Amniotic epithelial cell (primary cell): ENCODE data around the gene SP4.

ENCODE experiments used
- DNase-seq: peaks from one replicate; pipeline ENCODE4 v3.0.0-alpha.2; 2010; ENCODE audit warnings: low read depth

Gene SP4

DNA sequence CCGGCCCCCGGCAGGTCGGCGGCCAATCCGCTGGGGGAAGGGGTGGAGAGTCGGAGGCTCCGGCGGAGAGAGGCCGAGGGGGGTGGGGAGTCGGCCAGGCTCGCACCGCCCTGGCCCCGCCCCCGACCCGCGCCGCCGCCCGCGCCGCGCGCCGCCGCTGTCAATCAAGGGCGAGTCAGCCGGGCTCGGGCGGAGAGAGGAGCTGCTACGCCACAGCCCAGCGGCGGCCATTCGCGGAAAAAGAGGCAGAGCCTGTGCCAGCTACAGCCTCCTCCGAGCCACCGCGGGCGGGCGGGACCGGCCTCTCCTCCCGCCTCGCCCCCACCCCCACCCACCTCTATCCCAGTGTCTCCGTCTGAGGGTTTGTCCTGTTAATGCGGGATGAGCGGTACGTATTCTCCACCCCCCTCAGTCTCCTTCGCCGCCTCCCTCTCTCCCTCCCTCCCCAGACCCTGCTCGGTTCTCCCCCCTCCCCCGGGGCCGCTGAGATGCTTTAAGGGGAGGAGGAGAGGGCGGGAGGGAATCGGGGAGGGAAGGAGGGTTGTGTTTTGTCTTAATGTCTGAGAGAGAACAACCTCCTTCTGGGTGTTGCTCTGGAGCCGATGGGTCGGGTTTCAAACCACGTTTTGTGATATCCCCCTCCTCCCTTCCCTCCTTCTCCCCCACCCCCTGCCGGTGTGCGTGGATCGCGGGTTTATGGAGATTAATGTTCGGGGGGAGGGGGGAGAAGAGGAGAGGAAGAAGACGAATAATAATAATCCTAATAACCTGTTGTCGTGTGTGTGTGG, at the start of gene SP4:
TSS of gene SP4 (plus strand) at position 213 of the 788 bp plus-strand sequence. CDS start at position 382, 169 bp downstream.
- peak; percentile 94 for DNase-seq

DNA sequence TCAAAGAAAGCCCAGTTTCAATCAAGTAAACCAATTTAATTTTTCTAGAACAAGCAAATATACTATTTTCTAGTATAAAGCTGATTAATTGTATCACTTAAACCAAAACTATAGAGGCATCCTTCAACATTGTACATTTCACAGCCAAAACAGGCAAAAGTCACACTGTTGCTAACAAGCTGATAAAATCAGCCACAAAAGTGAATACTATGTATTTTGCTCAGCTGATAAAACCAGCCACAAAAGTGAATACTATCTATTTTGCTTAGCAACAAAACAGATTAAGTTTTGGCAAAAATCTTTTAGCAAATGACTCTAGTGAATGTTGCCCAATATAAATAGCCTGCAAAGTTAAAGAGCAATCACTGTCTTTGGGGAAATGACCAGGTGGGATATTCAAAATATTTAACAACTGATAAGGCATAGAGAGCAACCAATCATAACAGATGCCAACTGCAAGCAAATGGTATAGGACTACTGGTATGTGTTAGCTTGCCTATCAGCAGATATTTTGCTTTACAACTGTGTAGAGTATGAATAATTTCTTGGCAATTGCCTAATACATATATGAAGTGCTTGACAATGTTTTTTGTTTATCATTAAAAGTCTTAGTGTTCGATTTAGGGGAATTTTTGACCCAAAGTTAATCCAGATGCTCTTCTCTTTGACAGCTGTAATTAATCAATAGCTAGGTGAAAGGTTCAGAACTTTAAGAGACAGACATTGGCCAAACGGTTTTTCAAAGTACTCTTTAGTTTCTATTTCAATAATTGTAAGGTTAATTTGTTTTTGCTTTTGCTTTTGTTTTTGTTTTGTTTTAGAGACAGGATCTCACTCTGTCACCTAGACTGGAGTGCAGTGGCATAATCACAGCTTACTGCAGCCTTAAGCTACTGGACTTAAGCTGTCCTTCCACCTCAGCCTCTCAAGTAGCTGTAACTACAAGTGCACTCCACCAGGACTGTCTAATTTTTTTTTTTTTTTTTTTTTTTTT, 44.4 kb upstream of the SP4 start:
- no peak for DNase-seq

DNA sequence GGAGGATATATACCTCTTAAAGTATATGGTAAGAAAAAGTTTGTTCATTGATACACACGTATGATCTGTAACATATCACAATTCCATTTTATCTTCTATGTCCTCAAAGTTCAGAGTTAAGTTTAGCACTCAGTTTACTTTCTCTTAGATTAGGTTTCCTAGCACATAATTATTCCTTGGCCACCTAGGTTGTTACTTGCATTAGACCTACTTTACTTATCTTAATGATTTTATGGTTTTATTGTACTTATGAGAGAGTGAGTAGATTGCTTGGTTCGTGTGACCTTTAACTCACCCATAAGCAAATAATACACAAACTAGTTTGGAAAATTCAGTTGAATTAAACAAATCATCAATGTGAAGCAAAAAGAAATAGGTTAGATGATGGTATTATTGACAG, 33.9 kb upstream of the SP4 start:
- DNase-seq, result no peak

DNA sequence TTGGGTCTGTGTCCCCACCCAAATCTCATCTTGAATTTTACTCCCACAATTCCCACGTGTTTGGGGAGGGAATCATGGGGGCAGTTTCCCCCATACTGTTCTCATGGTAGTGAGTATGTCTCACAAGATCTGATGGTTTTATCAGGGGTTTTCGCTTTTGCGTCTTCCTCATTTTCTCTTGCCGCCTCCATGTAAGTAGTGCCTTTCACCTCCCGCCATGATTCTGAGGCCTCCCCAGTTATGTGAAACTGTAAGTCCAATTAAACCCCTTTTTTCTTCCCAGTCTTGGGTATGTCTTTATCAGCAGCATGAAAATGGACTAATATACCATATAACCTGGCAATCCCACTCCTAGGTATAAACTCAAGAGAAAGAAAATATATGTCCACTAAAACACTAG, 25.9 kb upstream of the SP4 start:
- no peak for DNase-seq

DNA sequence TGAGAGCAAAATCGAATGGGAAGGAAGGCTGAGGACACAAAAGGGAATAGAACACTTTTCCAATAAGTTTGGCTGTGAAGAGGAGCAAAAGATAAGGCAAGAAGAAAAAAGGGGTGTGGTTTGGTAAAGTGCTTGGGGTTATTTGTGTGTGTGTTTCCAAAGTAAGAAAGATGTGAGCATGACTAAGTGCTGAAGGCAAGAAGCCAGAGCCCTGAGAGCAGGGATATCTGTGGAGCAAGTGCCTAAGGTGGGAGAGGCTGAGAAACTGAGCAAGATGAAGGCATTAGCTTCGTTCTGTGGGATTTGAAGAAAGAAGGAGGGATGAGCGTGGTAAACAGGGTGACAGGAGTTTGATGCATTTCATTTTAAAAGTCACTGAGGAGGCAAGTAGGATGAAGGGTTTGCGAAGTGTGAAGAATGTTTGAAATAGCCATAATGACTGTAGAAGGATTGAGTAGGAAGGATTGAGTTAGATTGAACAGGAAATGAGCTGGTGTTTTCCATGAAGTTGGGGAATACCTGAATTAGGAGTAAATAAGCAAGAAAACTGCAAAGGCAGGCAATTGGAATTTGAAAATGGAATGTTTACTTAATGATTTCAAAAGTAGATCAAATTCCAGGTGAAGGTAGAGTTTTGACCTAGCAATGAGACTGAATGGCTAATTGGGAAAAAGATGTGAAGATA, 19.9 kb upstream of the SP4 start:
- DNase-seq, result no peak

DNA sequence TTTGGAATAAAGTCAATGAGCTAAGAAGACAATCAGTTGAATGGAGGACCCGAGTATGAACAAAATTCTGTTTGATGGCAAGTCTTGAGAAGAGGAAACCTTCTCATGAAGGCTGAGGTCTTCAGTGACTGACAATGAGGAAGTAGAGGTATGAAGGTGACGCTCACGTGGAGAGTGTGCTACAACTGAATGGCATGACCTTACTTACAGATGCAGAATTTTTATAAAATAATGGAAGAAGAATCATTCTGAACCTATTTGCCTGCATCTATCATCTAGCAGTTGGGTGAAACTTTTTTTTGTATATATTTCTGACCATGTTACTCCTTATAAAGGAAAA, 19.4 kb upstream of the SP4 start:
- no peak for DNase-seq

DNA sequence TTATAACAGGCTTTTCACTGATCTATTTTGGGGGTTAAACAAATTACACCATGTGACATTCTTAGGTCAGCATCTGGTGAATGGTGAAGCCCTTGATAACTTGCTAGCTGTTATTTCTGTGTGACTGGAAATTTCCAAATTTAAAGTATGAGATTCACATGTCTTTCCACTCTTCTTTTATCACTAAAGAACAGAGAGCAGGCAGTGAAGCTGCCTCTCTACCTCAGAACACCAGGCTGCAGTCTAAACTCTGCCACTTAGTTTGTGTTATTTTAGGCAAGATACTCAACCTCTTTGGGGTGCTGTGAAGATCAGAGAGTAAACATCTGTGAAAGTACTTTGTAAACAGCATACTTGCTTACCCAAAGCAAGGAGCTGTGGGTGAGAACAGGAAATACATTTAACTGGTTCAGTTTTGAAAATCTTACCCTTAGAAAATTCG, 15.5 kb upstream of the SP4 start:
- DNase-seq, result no peak

DNA sequence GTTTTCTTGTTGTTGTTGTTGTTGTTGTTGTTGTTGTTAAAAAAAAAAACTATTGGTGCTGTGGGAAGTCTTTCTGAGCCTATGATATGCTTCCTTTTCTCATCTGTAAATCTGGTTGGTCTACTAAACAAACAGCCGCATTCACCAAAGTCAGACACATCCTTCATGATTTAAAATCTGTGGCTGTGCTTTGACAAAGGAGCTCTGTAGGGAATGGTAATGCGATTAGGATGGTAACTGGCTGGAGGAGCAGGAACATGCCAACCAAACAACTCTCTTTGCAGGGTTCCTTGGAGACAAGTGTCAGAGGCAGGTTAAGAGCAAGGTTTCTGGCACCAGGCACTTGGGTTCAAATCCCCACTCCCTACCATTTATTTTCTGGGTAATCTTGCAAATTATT, 14.9 kb upstream of the SP4 start:
- DNase-seq, result no peak

DNA sequence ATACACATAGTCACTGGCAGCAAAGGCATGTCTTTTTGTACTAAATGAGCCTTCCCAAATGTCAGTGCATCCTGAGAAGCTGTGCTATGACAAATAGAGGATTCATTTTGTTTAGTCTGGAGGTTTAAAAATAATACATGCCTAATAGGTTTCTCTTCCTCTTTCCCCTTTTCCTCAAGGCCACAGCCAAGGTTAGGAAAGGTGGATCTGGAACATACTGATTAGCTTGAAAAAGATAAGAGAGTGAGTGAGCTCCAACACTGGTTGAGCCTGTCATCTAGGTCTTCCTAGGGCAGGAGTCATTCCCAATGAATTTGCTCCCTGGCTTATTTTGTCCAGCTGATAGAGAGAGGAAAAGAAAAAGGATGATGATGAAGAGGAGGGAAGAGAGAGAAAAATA, 14.4 kb upstream of the SP4 start:
- DNase-seq, result no peak

DNA sequence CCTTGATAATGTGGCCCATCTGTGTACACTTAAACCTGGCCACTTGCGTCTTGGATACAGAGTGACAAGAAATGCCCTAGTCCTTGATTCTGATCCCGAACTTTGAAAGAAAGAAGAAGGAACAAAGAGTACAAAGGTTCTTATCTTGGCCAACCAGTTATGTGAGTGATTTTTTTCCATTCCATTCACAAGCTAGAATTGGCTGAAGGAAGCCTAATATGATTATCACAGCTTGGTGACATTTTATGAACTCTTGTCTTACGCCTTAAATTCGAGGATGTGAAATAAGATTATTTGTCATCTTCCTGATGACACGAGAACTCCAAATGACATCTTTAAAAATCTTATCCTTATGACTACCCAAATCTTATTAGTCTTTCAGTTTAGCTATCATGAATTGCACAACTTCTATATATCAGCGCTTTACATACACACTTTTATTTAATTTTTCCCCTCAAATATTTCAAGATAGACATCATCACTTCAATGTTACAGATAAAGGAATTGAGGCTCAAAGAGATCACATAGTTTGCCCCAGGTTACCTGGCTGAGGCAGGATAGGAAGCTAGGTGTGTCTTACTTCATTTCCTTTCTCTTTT, 13.0 kb upstream of the SP4 start:
- no peak for DNase-seq

DNA sequence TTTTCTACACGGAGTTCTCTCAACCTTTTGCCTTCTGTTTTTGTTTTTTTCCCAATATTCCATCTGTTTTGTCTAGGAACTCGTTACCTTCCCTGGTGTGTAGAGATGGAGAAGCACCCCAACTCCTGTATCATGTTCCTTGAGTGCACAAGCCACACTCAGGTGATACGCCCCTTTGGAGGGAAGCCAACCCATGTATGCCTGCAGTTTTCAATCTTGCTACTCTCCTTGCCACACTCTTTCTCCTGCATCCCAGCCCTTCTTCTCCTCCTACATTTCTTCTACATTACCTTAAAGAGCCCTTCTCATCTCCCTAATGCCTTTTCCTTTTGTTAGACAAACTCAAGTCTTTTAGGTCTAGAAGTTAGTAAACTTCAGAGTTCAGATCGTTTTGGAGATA, 10.2 kb upstream of the SP4 start:
- DNase-seq, result no peak

DNA sequence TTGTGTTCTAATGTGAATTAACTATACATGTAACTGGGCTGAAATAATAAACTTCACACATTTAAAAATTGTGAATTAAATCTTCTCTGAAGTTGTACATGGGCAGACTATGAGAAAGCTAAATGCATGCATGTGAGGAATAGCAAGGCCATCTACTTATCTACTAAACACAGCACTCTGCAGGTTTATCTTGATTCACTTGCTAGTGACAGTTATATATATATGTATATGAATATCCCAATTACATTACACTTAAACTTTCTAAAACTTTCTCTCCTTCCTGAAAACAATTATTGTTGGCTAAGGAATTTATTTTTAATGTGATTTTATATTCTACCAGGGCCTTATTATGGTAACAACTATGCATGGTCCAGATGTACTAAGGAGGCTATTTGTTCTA, 5.1 kb upstream of the SP4 start:
- DNase-seq, result no peak

DNA sequence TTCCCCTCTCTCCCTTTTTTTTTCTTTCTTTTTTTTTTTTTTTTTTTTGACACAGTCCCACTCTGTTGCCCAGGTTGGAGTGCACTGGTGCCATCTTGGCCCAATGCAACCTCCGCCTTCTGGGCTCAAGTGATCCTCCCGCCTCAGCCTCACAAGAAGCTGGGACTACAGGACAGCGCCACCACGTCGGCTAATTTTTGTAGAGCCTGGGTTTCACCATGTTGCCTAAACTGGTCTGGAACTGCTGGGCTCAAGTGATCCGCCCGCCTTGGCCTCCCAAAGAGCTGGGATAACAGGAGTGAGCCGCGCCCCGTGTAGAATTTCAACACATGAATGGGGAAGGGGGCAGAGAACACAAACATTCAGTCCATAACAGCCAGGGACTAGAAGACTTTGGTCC, 2.6 kb upstream of the SP4 start:
- no peak for DNase-seq

DNA sequence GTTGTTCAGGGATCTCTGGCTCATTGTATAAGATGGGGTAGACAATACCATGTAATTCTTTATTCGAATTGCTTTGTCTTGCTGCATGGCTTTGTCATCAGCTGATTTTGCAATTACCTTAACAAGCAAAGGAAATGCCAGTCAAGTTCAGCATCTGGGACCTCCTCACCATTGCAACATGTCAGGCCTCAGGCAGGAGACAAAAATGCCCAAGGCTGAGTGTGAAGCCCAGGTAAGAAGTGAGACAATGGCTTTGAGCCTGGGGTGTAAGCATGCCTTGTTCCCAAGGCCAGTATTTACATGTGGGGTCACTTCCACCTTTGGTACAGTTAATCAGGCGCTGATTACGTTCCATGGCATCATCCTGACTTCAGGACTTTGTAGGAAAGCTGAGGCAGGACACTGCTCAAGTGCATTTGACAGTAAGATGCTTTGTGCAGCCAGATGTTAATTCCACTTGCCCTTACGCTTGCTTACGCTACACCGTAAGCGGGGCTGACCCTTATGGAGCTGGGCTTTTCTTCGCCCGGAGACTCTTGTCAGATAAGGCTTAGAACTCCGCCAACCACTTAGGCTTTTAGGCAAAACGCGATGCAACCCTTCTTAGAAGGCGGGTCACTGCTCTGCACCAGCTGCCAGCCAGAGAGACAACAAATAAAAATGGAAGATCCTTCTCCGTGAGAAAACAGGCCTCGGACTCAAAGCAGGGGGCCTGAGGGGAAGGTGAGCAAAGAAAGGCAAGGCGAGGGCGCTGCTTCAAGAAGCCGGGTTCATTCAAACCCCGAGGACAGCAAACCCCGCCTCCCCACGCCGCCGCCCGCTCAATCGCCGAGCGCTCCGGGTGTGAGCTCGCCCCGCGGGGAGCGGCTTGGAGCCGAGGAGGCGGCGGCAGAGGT, 1.3 kb upstream of the SP4 start:
- DNase-seq, result peak; percentile 30

DNA sequence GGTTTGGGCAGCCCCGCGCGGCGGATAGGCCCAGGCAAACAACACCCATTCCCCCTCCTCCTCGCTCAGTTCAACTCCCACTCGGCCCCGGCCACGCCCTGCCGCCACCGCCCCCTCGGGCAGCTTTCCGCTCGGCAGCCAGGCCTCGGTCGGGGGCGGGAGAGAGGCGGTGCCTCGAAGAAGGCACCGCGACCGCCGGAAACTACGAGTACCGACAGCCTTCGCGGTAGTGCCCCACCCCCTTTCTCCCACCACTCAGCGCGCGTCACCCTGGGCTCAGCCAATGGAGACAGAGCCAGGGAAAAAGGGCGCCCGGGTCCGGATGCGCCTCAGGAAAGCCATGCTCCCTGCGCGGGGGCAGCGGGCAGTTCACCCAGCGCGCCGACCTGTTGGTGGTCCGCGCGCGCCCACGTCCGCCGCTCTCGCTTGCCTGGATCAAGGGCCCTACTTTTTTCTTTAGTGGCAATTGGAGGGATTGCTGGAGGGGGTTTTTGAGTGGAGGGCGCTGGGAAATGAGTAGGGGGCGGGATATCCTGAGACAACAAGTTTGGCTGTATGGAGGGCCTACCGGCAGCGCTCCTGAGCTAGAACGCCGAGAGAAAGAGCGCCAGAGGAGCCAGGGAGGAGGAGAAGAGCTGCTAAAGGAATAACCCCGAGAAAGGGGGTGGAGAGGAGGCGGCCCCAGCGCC, 557 bp upstream of the SP4 start:
- DNase-seq, result peak; percentile 97

DNA sequence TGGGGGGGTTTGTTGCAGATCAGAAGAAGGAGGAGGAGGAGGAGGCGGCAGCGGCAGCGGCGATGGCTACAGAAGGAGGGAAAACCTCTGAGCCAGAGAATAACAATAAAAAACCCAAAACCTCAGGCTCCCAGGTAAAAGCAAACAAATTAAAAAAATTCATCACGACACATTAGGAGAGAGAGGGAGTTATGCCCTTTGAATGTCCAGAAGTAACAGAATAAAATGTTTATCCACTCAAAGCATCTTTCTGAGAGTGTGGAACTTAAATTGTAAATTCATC, 717 bp downstream of the SP4 start:
- no peak for DNase-seq

DNA sequence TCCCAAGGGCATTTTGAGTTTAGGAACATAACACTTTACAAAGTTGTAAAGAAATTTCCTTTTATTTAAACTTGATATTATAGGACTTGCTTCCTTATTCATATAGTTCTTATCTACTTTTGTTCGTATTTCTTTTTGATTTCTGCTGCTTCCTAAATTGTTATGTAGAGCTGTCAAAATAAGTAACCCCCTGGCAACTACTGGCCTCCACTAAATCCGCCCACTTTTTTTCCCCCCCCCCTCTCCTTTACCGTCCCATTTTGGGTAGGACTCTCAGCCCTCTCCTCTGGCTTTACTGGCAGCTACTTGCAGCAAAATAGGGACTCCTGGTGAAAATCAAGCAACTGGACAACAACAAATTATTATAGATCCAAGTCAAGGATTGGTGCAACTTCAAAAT, 1.1 kb downstream of the SP4 start:
- no peak for DNase-seq

DNA sequence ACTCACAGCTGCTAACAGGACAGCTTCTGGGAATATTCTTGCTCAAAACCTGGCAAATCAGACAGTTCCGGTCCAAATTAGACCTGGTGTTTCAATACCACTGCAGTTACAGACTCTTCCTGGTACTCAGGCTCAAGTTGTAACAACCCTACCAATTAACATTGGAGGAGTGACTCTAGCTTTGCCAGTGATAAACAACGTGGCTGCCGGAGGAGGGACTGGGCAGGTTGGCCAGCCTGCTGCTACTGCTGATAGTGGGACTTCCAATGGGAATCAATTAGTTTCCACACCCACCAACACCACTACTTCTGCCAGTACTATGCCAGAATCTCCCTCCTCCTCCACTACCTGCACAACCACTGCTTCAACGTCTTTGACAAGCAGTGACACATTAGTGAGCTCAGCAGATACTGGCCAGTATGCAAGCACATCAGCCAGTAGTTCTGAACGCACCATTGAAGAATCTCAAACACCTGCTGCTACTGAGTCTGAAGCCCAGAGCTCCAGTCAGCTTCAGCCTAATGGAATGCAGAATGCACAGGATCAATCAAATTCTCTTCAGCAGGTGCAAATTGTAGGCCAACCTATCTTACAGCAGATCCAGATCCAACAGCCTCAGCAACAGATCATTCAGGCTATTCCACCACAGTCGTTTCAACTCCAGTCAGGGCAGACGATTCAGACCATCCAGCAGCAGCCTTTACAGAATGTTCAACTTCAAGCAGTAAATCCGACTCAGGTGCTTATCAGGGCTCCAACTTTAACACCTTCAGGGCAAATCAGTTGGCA, 2.1 kb downstream of the SP4 start:
- no peak for DNase-seq

DNA sequence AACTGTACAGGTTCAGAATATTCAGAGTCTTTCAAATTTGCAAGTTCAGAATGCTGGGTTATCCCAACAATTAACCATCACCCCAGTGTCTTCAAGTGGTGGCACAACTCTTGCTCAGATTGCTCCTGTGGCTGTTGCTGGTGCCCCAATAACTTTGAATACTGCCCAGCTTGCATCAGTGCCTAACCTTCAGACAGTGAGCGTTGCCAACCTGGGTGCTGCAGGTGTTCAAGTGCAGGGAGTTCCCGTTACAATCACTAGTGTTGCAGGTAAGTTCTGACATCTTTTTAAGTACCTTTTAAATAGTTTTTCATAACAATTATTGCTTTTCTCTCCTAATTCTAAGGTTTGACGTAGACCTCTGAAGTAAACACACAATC, 2.7 kb downstream of the SP4 start:
- DNase-seq, result no peak
